KOPT-K1 (cell line): ENCODE measurements around the gene PPP6C.
"Not testable (repeated sequence)": the region's sequence is repeated elsewhere in the genome, so short reads cannot be mapped to it uniquely, and the experiment has no call there.

Experiments used
- H3K27ac ChIP-seq: fragments of 200-600 bp; sonication (generic); 2 replicates; pipeline ENCODE4 v1.5.1; 2016; ENCODE audit warnings: antibody characterized with exemption, mild to moderate bottlenecking, low read depth, low read length; ENCODE audit not compliant: poor library complexity, severe bottlenecking
- H3K36me3 ChIP-seq: fragments of 200-600 bp; sonication (generic); 2 replicates; pipeline ENCODE4 v1.5.1; 2017; ENCODE audit warnings: antibody characterized with exemption, mild to moderate bottlenecking, low read length, moderate library complexity; ENCODE audit not compliant: insufficient read depth
- H3K9me3 ChIP-seq: fragments of 200-600 bp; sonication (generic); 2 replicates; pipeline ENCODE4 v1.5.1; 2017; ENCODE audit warnings: antibody characterized with exemption, low read length, mild to moderate bottlenecking; ENCODE audit not compliant: insufficient read depth, poor library complexity, severe bottlenecking

The PPP6C gene

GRCh38 chr9:125140576-125140975, 49.0 kb downstream of the PPP6C start:
- H3K27ac ChIP-seq = no peak overlapping the region
- no peaks in the 10 kb centered on the region for H3K9me3 ChIP-seq
- H3K36me3 ChIP-seq = peaks cover 44% of the 10 kb centered on the region

DNA sequence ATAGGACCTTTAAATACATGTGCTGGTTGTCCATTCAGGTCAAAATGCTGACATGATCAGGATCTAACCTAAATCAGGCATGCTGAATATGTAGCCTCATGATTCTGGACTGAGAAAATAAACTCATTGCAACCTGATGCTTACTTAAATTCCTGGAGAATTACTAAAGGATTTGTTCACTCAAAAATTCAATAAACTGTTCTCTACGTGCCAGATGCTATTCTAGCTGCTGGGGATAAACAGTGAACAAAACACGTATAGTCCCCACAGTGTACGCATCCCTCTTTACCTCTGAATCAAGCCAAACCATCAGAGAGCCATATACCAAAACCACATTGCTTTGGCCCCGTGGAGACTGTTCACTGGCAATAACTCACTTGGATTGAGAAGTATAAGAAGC, 52.4 kb downstream of the PPP6C start:
- Histone ChIP-seq H3K27ac (no peak overlapping the region), H3K9me3 (peaks cover 16% of the 10 kb centered on the region), H3K36me3 (peaks cover 71% of the 10 kb centered on the region)

- H3K36me3 ChIP-seq = peaks cover 53% of the 10 kb centered on the region
- H3K9me3 ChIP-seq = peaks cover 16% of the 10 kb centered on the region
- no peak overlapping the region for H3K27ac ChIP-seq
Observed at GRCh38 chr9:125134976-125135375, 54.6 kb downstream of the PPP6C start.

DNA sequence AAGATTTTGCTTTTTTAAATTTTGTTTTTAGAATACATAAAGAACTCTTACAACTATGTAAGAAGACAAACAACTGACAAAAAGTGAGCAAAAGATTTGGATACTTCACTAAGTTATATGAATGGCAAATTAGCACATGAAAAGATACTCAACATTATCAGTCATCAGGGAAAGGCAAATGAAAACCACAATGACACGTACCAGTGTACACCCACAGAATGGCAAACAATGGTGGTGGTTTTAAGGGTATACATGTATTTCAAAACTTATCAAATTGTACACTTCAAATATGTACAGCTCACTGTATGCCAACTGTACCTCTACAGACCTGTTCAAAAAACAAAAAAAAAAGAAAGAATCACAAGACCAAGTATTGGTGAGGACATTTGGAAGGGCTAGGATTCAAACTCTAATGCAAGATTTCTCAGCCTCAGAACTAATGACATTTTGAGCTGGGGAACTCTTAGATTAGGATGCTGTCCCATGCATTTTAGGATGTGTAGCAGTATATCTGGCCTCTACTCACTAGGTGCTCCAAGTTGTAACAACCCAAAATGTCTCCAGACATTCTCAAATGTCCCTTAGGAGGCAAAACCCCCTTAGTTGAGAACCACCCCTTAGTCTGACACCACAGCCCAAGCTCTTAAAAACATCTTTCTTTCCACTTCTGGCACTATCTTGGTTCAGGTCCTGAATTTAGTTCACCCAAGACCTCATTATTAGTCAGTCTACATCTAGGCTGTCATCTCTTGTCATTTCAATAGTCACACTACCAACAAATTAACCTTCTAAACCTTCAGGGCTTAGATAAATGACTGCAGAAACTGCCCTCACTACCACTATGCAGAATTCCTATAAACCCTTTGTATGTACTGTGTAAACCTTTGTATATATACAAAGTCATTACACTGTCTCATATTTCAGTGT, 55.9 kb downstream of the PPP6C start:
- peaks cover 40% of the 10 kb centered on the region for H3K36me3 ChIP-seq
- H3K9me3 ChIP-seq = peaks cover 16% of the 10 kb centered on the region
- no peak overlapping the region for H3K27ac ChIP-seq

- peaks cover 36% of the 10 kb centered on the region; the same call in 1 of the 2 replicates for H3K36me3 ChIP-seq
- peak overlapping the region; percentile 13 for H3K27ac ChIP-seq
Observed at GRCh38 chr9:125131778-125132177, 57.8 kb downstream of the PPP6C start.

DNA sequence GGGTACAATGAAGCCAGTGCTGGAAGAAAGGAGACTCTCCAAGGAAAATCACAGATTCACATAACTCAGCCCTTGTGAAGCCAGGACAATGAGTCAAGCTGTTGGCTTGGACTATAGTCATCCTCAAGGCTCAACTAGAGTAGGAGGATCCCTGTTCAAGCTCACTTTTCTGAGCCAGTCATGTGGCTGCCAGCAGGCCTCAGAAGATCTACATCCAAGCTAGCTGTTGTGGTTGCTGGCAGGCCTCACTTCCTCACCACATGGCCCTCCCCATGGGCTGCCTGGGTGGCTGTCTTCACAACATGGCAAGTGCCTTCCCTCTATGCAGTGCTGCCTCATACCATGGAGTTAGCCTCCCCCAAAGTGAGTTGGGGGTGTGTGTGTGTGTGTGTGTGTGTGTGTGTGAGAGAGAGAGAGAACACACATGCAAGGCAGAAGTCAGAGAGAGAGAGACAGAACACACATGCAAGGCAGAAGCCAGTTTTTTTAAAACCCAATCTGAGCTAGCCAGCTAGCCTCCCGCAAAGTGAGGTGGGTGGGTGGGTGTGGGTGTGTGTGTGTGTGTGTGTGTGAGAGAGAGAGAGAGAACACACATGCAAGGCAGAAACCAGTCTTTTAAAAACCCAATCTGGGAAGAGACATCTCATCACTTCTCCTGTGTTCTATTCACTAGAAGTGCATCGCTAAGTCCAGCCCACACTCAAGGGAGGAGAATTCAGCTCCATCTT, 63.4 kb downstream of the PPP6C start:
- H3K36me3 ChIP-seq = 0 out of 2 replicates have a peak, but pooled peaks cover 5% of the 10 kb centered on the region
- H3K27ac ChIP-seq = peak overlapping the region; percentile 89
- no peaks in the 10 kb centered on the region for H3K9me3 ChIP-seq

More at GRCh38 chr9:125131778-125132177, 57.8 kb downstream of the PPP6C start:
- peaks cover 16% of the 10 kb centered on the region for H3K9me3 ChIP-seq

GRCh38 chr9:125125523-125125922, 64.1 kb downstream of the PPP6C start:
- no peaks in the 10 kb centered on the region for H3K9me3 ChIP-seq
- H3K36me3 ChIP-seq = 0 out of 2 replicates have a peak, but pooled peaks cover 5% of the 10 kb centered on the region
- peak overlapping the region; percentile 89 for H3K27ac ChIP-seq

- Histone ChIP-seq H3K9me3 (no peaks in the 10 kb centered on the region), H3K36me3 (peaks cover 8% of the 10 kb centered on the region; the same call in 1 of the 2 replicates), H3K27ac (peak overlapping the region; percentile 89)
Observed at GRCh38 chr9:125121146-125121545, 68.5 kb downstream of the PPP6C start.

- peaks cover 14% of the 10 kb centered on the region; the same call in 1 of the 2 replicates for H3K36me3 ChIP-seq
- H3K9me3 ChIP-seq = peaks cover 5% of the 10 kb centered on the region
- peak overlapping the region; percentile 89 for H3K27ac ChIP-seq
Observed at GRCh38 chr9:125119643-125120286, 69.8 kb downstream of the PPP6C start.

GRCh38 chr9:125118696-125119095, 70.9 kb downstream of the PPP6C start:
- peaks cover 21% of the 10 kb centered on the region for H3K36me3 ChIP-seq
- peak overlapping the region; percentile 89 for H3K27ac ChIP-seq
- peaks cover 16% of the 10 kb centered on the region for H3K9me3 ChIP-seq

- not testable (repeated sequence) for H3K27ac ChIP-seq
- Histone ChIP-seq H3K36me3 (peaks cover 45% of the 10 kb centered on the region), H3K9me3 (peaks cover 56% of the 10 kb centered on the region)
Observed at GRCh38 chr9:125114503-125114902, 75.1 kb downstream of the PPP6C start.

GRCh38 chr9:125110464-125110863, 79.1 kb downstream of the PPP6C start:
- peaks cover 36% of the 10 kb centered on the region for H3K36me3 ChIP-seq
- no peak overlapping the region for H3K27ac ChIP-seq
- H3K9me3 ChIP-seq = peaks cover 56% of the 10 kb centered on the region

DNA sequence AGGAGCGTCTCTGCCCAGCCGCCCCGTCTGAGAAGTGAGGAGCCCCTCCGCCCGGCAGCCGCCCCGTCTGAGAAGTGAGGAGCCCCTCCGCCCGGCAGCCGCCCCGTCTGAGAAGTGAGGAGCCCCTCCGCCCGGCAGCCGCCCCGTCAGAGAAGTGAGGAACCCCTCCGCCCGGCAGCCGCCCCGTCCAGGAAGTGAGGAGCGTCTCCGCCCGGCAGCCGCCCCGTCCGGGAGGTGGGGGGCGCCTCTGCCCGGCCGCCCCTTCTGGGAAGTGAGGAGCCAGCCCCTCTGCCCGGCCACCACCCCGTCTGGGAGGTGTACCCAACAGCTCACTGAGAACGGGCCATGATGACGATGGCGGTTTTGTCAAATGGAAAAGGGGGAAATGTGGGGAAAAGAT, 81.1 kb downstream of the PPP6C start:
- peaks cover 23% of the 10 kb centered on the region; the same call in 1 of the 2 replicates for H3K36me3 ChIP-seq
- peaks cover 38% of the 10 kb centered on the region for H3K9me3 ChIP-seq
- not testable (repeated sequence) for H3K27ac ChIP-seq

- Histone ChIP-seq H3K27ac (no peak overlapping the region), H3K9me3 (peaks cover 17% of the 10 kb centered on the region), H3K36me3 (peaks cover 15% of the 10 kb centered on the region)
Observed at GRCh38 chr9:125106285-125106893, 83.2 kb downstream of the PPP6C start.
